Sigmoid colon (tissue), 4 donors: ENCODE measurements around the gene TGFBR3L.

ENCODE experiments used
- EP300 ChIP-seq, 4 donors: sonication (generic); formaldehyde crosslinking; IDR thresholded peaks; one replicate each; pipeline ENCODE4 v1.6.1; 2017; ENCODE audit warnings: antibody characterized with exemption in 4 of 4
- POLR2AphosphoS5 ChIP-seq, 4 donors: sonication (generic); formaldehyde crosslinking; IDR thresholded peaks; one replicate each; pipeline ENCODE4 v1.6.1; 2017; ENCODE audit warnings: antibody characterized with exemption in 4 of 4
- TF ChIP-seq, protein P1 (sequence below), 4 experiments: fragments of 450-650 bp in 3 of 4; fragments of 200-600 bp in 1 of 4; IDR thresholded peaks; one replicate each; pipeline ENCODE4 v1.5.1; 2016 to 2019; ENCODE audit warnings: antibody characterized with exemption in 4 of 4, mild to moderate bottlenecking in 3 of 4, moderate library complexity in 2 of 4

DNA sequence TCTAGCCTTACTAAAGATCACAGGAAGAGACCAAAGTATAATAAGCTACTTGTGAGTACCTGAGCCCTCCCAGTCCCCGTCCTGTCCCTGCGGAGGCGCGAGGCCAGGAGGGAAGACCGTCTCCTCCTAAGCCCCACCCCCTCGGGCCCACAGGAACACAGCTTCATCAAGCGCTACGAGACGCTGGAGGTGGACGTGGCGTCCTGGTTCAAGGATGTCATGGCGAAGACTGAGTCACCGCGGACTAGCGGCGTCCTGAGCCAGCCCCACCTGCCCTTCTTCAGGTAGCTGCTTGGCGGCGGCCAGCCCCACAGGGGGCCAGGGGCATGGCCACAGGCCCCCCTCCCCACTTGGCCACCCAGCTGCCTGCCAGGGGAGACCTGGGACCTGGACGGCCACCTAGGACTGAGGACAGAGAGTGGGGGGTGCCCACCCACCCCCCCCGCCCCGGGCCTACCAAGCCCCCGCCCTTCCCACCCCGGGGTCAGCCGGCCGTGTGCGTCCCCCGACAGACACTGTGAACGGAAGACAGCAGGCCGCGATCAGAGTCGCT lies 2.4 kb upstream of the TGFBR3L start:
- TF ChIP-seq POLR2AphosphoS5 (IDR thresholded peaks at IDR 0.05) (no peak), EP300 (IDR thresholded peaks at IDR 0.05) (no peak)
- TF ChIP-seq, protein P1, sequence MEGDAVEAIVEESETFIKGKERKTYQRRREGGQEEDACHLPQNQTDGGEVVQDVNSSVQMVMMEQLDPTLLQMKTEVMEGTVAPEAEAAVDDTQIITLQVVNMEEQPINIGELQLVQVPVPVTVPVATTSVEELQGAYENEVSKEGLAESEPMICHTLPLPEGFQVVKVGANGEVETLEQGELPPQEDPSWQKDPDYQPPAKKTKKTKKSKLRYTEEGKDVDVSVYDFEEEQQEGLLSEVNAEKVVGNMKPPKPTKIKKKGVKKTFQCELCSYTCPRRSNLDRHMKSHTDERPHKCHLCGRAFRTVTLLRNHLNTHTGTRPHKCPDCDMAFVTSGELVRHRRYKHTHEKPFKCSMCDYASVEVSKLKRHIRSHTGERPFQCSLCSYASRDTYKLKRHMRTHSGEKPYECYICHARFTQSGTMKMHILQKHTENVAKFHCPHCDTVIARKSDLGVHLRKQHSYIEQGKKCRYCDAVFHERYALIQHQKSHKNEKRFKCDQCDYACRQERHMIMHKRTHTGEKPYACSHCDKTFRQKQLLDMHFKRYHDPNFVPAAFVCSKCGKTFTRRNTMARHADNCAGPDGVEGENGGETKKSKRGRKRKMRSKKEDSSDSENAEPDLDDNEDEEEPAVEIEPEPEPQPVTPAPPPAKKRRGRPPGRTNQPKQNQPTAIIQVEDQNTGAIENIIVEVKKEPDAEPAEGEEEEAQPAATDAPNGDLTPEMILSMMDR (IDR thresholded peaks at IDR 0.05): no peak
